ENCODE data around the gene GRK1. TPM values are rescaled to one million over a fixed set of nuclear protein-coding genes. Genes with fewer than 3 reads are reported as not detected.

Gene GRK1
- total and polyA plus RNA-seq, 2 of the 8 experiments (the other 6 are each of a cell fraction or from before 2014, with no cell fraction given), result 0.12 TPM; not detected in 1

DNA sequence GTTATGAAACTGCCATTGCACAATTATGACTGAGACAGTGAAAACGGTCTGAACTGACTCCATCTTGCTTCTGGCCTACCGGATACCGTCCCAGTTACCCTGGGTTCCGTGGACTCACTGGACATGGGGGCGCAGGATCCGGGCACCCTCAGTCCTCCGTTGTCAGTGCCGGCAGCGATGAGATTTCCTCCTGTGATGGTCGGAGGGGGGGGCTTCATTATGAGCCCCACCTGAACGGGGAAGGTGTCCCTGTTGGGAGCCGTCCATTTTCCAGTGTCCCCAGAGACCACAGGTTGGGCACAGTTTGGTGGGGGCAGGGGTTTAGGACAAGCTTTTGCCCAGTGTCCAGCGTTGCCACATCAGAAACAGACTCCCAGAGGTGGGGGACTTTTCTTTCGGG is 115.5 kb downstream of the GRK1 start:
- no peak overlapping the region for H4K91ac ChIP-seq (replicated peaks; ENCODE audit: insufficient read length, low read length)
- H3K23ac ChIP-seq (ENCODE audit: insufficient read length), result no peak overlapping the region
- peaks cover 0 to under 1% (median 0%) of the 10 kb centered on the region in 4 experiments; a peak in 1 of 7 replicates for H3K4me1 ChIP-seq (replicated peaks in 1 of 4; ENCODE audit: control insufficient read depth in 3 of 4, insufficient read depth in 4 of 4, low read length in 3 of 4)
- H4K5ac ChIP-seq (ENCODE audit: insufficient read length, low read depth, low read length), result no peak overlapping the region
- H3K9me3 ChIP-seq (ENCODE audit: insufficient read depth in 2 of 2, low read depth in 1 of 2, low read length in 1 of 2), result peaks cover 3 to 7% of the 10 kb centered on the region in 2 experiments; a peak in 3 of 4 replicates
- ChIA-PET CTCF (ENCODE audit: partially characterized antibody) (interaction anchor here (1.5 kb wide), 1 partner anchor 41 kb away, joined by 3 read pairs; no protein-coding TSS in a partner anchor), POLR2A (ENCODE audit: partially characterized antibody) (no interaction called here)
- no peak overlapping the region for H3K4me3 ChIP-seq (ENCODE audit: extremely low read depth in 1 of 4, insufficient read depth in 2 of 4, low read depth in 3 of 4, low read length in 4 of 4)
- peaks cover 0 to 2% (median 0%) of the 10 kb centered on the region in 4 experiments; a peak in 1 of 7 replicates for H3K27me3 ChIP-seq (replicated peaks in 1 of 4; ENCODE audit: control insufficient read depth in 3 of 4, extremely low read depth in 1 of 4, insufficient read depth in 3 of 4, low read length in 3 of 4)
- H4K8ac ChIP-seq (ENCODE audit: extremely low read depth, insufficient read depth, low read length), result no peak overlapping the region; the same call in 1 of the 2 replicates
- peaks cover 0 to 5% (median 0%) of the 10 kb centered on the region in 4 experiments; a peak in 1 of 8 replicates for H3K36me3 ChIP-seq (ENCODE audit: control insufficient read depth in 2 of 4, insufficient read depth in 4 of 4, low read length in 3 of 4)
- peaks cover 6% of the 10 kb centered on the region; the same call in 1 of the 2 replicates for H3K23me2 ChIP-seq (ENCODE audit: low read depth, low read length)
- H3K4ac ChIP-seq (replicated peaks; ENCODE audit: insufficient read length, low read depth, low read length), result no peak overlapping the region
- H3K9ac ChIP-seq (replicated peaks in 1 of 4; ENCODE audit: extremely low read depth in 1 of 4, low read depth in 3 of 4, low read length in 3 of 4), result no peak overlapping the region
- no peak overlapping the region for H3K14ac ChIP-seq (ENCODE audit: insufficient read length)
- peaks cover 0 to 3% of the 10 kb centered on the region in 2 experiments; a peak in 1 of 4 replicates for H3K79me2 ChIP-seq (ENCODE audit: control insufficient read depth in 1 of 2, insufficient read depth in 2 of 2, low read length in 2 of 2)
- H2AFZ ChIP-seq (ENCODE audit: low read length), result no peak overlapping the region
- no peak overlapping the region for H2BK5ac ChIP-seq (ENCODE audit: low read depth, low read length)
- WGBS, 2 experiments (ENCODE audit: extremely low coverage in 1 of 2, insufficient coverage in 1 of 2, insufficient read length in 1 of 2, insufficient replicate concordance in 2 of 2, low coverage in 1 of 2, low lambda C conversion rate in 2 of 2, missing lambda C conversion rate in 1 of 2), result 77% methylated on average over 14 of the region's 14 CpGs; no CpG with 5 or more reads in 1 of the 2 experiments
- H3K56ac ChIP-seq (replicated peaks; ENCODE audit: insufficient read length, low read depth, low read length), result no peak overlapping the region
- H4K20me1 ChIP-seq (replicated peaks in 1 of 2; ENCODE audit: control insufficient read depth in 1 of 2, insufficient read depth in 2 of 2, low read length in 2 of 2), result peaks cover 0 to 6% of the 10 kb centered on the region in 2 experiments
- no peak overlapping the region for H3K4me2 ChIP-seq (ENCODE audit: insufficient read depth in 1 of 2, low read depth in 2 of 2, low read length in 2 of 2)
- no peak overlapping the region for H2BK15ac ChIP-seq (ENCODE audit: low read length)
- H2BK120ac ChIP-seq (replicated peaks; ENCODE audit: low read depth, low read length), result no peak overlapping the region
- no peak overlapping the region for H2AK5ac ChIP-seq (ENCODE audit: low read depth, low read length)
- H2BK12ac ChIP-seq (ENCODE audit: low read depth, low read length), result no peak overlapping the region
- no peak overlapping the region for H3K18ac ChIP-seq (ENCODE audit: extremely low read depth, low read length)
- no peak overlapping the region for H2BK20ac ChIP-seq (ENCODE audit: low read length)
- H3K79me1 ChIP-seq (ENCODE audit: low read depth, low read length), result no peaks in the 10 kb centered on the region
- DNase-seq (ENCODE audit: low read depth in 1 of 2, low spot score in 2 of 2), result no peak
- FAIRE-seq, result no peak
- H3K27ac ChIP-seq (ENCODE audit: low read depth, low read length), result no peak overlapping the region
- TF ChIP-seq SP2 (IDR thresholded peaks at IDR 0.05; ENCODE audit: low read length), result no peak
- no peak for TF ChIP-seq RFX5 (IDR thresholded peaks at IDR 0.05; ENCODE audit: borderline replicate concordance, low read depth, low read length)
- no peak for TF ChIP-seq GTF2F1 (IDR thresholded peaks at IDR 0.05; ENCODE audit: borderline replicate concordance, low read depth, low read length)
- TF ChIP-seq POU5F1 (IDR thresholded peaks at IDR 0.05; ENCODE audit: low read depth, low read length), result no peak
- no peak for TF ChIP-seq SAP30 (IDR thresholded peaks at IDR 0.05; ENCODE audit: insufficient read depth, insufficient replicate concordance, low read length)
- no peak for TF ChIP-seq KDM4A (IDR thresholded peaks at IDR 0.05; ENCODE audit: low read depth, low read length, severe bottlenecking)
- TF ChIP-seq, protein P1, sequence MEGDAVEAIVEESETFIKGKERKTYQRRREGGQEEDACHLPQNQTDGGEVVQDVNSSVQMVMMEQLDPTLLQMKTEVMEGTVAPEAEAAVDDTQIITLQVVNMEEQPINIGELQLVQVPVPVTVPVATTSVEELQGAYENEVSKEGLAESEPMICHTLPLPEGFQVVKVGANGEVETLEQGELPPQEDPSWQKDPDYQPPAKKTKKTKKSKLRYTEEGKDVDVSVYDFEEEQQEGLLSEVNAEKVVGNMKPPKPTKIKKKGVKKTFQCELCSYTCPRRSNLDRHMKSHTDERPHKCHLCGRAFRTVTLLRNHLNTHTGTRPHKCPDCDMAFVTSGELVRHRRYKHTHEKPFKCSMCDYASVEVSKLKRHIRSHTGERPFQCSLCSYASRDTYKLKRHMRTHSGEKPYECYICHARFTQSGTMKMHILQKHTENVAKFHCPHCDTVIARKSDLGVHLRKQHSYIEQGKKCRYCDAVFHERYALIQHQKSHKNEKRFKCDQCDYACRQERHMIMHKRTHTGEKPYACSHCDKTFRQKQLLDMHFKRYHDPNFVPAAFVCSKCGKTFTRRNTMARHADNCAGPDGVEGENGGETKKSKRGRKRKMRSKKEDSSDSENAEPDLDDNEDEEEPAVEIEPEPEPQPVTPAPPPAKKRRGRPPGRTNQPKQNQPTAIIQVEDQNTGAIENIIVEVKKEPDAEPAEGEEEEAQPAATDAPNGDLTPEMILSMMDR (IDR thresholded peaks at IDR 0.05; ENCODE audit: control extremely low read depth in 1 of 3, insufficient read depth in 1 of 3, low read depth in 1 of 3, low read length in 3 of 3), result no peak
- no peak for TF ChIP-seq TBP (IDR thresholded peaks at IDR 0.05; ENCODE audit: low read depth, low read length)
- TF ChIP-seq ZNF274 (IDR thresholded peaks at IDR 0.05; ENCODE audit: borderline replicate concordance, extremely low read depth, low read length), result no peak
- no peak for TF ChIP-seq EZH2 (IDR thresholded peaks at IDR 0.05; ENCODE audit: low read depth, low read length, severe bottlenecking)
